Vagina (tissue), 2 donors: ENCODE measurements around the gene CAMKMT.

Experiments used
- POLR2A ChIP-seq, 2 donors: fragments of 450-650 bp; IDR thresholded peaks; one replicate each; pipeline ENCODE4 v1.6.1; 2017; ENCODE audit warnings: antibody characterized with exemption in 2 of 2, mild to moderate bottlenecking in 2 of 2, moderate library complexity in 2 of 2
- POLR2AphosphoS5 ChIP-seq, 2 donors: sonication (generic); formaldehyde crosslinking; IDR thresholded peaks; one replicate each; pipeline ENCODE4 v1.9.0; 2017; ENCODE audit warnings: antibody characterized with exemption in 2 of 2, mild to moderate bottlenecking in 2 of 2, low read depth in 1 of 2; ENCODE audit not compliant: insufficient read depth in 1 of 2
- TF ChIP-seq, protein P1 (sequence below), 3 experiments: fragments of 450-650 bp in 2 of 3; fragments of 200-600 bp in 1 of 3; sonication (generic) in 1 of 3; IDR thresholded peaks; one replicate each; pipeline ENCODE4 v1.5.1; 2017 to 2019; ENCODE audit warnings: antibody characterized with exemption in 3 of 3, mild to moderate bottlenecking in 2 of 3, moderate library complexity in 2 of 3

DNA sequence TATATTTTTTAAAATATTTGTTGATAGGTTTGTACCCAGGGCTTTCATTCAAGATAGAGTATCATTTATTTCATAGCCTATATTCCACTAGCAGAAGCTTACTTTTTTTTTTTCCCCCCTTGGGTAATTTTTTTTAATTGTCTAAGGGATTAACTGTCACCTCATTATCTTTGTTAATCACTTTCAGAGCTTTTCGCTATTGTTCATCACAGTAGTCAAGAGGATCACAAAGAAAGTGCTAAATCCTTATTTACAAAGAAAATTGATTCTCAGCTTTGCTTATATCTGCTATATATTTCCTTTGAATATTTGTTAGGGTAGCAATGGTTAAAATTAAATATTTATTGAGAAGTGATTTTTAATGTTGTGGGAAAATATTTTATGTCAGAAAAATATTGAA, 59.0 kb downstream of the CAMKMT start:
- TF ChIP-seq POLR2A (IDR thresholded peaks at IDR 0.05) (no peak), POLR2AphosphoS5 (IDR thresholded peaks at IDR 0.05; ENCODE audit: insufficient read depth in 1 of 2, low read depth in 1 of 2) (no peak)
- TF ChIP-seq, protein P1, sequence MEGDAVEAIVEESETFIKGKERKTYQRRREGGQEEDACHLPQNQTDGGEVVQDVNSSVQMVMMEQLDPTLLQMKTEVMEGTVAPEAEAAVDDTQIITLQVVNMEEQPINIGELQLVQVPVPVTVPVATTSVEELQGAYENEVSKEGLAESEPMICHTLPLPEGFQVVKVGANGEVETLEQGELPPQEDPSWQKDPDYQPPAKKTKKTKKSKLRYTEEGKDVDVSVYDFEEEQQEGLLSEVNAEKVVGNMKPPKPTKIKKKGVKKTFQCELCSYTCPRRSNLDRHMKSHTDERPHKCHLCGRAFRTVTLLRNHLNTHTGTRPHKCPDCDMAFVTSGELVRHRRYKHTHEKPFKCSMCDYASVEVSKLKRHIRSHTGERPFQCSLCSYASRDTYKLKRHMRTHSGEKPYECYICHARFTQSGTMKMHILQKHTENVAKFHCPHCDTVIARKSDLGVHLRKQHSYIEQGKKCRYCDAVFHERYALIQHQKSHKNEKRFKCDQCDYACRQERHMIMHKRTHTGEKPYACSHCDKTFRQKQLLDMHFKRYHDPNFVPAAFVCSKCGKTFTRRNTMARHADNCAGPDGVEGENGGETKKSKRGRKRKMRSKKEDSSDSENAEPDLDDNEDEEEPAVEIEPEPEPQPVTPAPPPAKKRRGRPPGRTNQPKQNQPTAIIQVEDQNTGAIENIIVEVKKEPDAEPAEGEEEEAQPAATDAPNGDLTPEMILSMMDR (IDR thresholded peaks at IDR 0.05), result no peak
